Activated CD4-positive, alpha-beta memory T cell treated with anti-CD3 and anti-CD28 coated beads, Interleukin-2, amount 10 ng/mL, durations not matched to agents 7 days and 5 days (primary cell): ENCODE measurements around the gene KCTD10. TPM values are rescaled to one million over a fixed set of nuclear protein-coding genes. Genes with fewer than 3 reads are reported as not detected.

ENCODE experiments used
- CTCF ChIA-PET: fragments of 350-600 bp; sonication (Branson Sonifier 250); formaldehyde crosslinking; loops from one replicate; lab custom pipeline; 2021; ENCODE audit warnings: antibody characterized with exemption, inconsistent platforms; lab: Charles Lee
- POLR2A ChIA-PET: fragments of 350-600 bp; sonication (Branson Sonifier 250); formaldehyde crosslinking; loops from one replicate; lab custom pipeline; 2021; ENCODE audit warnings: antibody characterized with exemption; lab: Charles Lee
- DNase-seq: peaks from one replicate; pipeline ENCODE4 v3.0.0-alpha.2; 2020
- H3K27ac Mint-ChIP-seq: one replicate; pipeline ENCODE4 v1.8.0; 2021; ENCODE audit warnings: mild to moderate bottlenecking, mixed read lengths
- H3K27me3 Mint-ChIP-seq: one replicate; pipeline ENCODE4 v1.8.0; 2021; ENCODE audit warnings: mixed read lengths
- H3K36me3 Mint-ChIP-seq: one replicate; pipeline ENCODE4 v1.8.0; 2021; ENCODE audit warnings: low read depth, mixed read lengths
- H3K4me1 Mint-ChIP-seq: one replicate; pipeline ENCODE4 v1.8.0; 2021; ENCODE audit warnings: mixed read lengths
- H3K4me3 Mint-ChIP-seq: one replicate; pipeline ENCODE4 v1.8.0; 2021; ENCODE audit warnings: mild to moderate bottlenecking, mixed read lengths
- H3K9me3 Mint-ChIP-seq: one replicate; pipeline ENCODE4 v1.8.0; 2021; ENCODE audit warnings: mixed read lengths
- total RNA-seq, 2 experiments: library from RNA; stranded (reverse); gene quantifications; one replicate each; pipeline ENCODE4 v1.2.3, GENCODE V29; 2021

The KCTD10 gene
- total RNA-seq, 2 experiments from 2014 or later = 44.1 to 45.2 TPM

DNA sequence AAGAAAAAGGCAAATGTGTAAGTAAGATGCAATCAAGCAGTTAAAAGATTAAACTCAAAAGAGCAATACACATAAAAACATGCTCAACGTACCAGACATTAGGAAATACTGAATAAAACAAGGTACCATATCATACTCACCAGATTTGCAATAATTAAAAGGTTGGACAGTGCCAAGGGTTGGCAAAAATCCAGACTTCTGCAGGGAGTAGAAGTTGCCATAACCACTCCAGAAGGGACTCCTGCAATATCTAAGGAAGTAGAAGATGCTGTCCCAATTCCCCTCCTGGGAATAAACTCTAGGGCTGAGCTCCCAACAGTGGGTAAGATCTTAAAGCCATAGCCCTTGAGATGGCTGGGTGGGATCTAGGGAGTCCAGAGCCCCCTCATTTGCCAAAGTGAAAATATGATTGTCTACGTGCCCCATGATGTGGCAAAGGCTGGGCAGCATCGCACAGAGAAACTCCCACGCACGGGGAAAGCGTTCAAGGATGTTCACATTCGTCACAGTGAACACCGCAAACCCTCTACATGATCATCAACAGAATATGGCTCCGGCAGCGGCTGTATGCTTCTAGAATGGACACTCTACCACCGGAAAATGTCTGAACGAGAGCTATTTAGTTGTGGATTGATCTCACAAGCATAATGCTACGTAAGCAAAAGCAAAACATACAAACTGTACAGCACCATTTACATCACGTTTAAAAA, 12.3 kb downstream of the KCTD10 start:
- no peak overlapping the region for H3K4me3 Mint-ChIP-seq
- no peaks in the 10 kb centered on the region for H3K27me3 Mint-ChIP-seq
- H3K27ac Mint-ChIP-seq = no peak overlapping the region
- DNase-seq = no peak
- POLR2A ChIA-PET = no interaction called here
- CTCF ChIA-PET = no interaction called here
- H3K4me1 Mint-ChIP-seq = peaks cover 42% of the 10 kb centered on the region
- H3K36me3 Mint-ChIP-seq = peaks cover 18% of the 10 kb centered on the region
- no peaks in the 10 kb centered on the region for H3K9me3 Mint-ChIP-seq

- ChIA-PET POLR2A (interaction anchor here (1.0 kb wide), 1 partner anchor 13 kb away, joined by 6 read pairs; the partner anchor contains the start of genes KCTD10 and UBE3B), CTCF (interaction anchor here (0.9 kb wide), 1 partner anchor 10 kb away, joined by 4 read pairs; no protein-coding TSS in a partner anchor)
- peaks cover 19% of the 10 kb centered on the region for H3K36me3 Mint-ChIP-seq
- no peaks in the 10 kb centered on the region for H3K9me3 Mint-ChIP-seq
- H3K4me3 Mint-ChIP-seq = no peak overlapping the region
- DNase-seq = no peak
- peaks cover 45% of the 10 kb centered on the region for H3K4me1 Mint-ChIP-seq
- H3K27me3 Mint-ChIP-seq = no peaks in the 10 kb centered on the region
- no peak overlapping the region for H3K27ac Mint-ChIP-seq
Measured at GRCh38 chr12:109463756-109464155, 13.3 kb downstream of the KCTD10 start.

- DNase-seq = no peak
- CTCF ChIA-PET = interaction anchor here (0.6 to 0.9 kb wide), 2 partner anchors 11 to 14 kb away, joined by 3 to 4 read pairs; no protein-coding TSS in a partner anchor
- POLR2A ChIA-PET = interaction anchor here (1.0 kb wide), 1 partner anchor 14 kb away, joined by 6 read pairs; the partner anchor contains the start of genes KCTD10 and UBE3B
- Mint-ChIP-seq H3K27me3 (no peaks in the 10 kb centered on the region), H3K9me3 (no peaks in the 10 kb centered on the region), H3K4me1 (peaks cover 48% of the 10 kb centered on the region), H3K36me3 (peaks cover 17% of the 10 kb centered on the region), H3K4me3 (no peak overlapping the region), H3K27ac (peak overlapping the region; percentile 50)
Measured at GRCh38 chr12:109462868-109463692, 14.0 kb downstream of the KCTD10 start.

DNA sequence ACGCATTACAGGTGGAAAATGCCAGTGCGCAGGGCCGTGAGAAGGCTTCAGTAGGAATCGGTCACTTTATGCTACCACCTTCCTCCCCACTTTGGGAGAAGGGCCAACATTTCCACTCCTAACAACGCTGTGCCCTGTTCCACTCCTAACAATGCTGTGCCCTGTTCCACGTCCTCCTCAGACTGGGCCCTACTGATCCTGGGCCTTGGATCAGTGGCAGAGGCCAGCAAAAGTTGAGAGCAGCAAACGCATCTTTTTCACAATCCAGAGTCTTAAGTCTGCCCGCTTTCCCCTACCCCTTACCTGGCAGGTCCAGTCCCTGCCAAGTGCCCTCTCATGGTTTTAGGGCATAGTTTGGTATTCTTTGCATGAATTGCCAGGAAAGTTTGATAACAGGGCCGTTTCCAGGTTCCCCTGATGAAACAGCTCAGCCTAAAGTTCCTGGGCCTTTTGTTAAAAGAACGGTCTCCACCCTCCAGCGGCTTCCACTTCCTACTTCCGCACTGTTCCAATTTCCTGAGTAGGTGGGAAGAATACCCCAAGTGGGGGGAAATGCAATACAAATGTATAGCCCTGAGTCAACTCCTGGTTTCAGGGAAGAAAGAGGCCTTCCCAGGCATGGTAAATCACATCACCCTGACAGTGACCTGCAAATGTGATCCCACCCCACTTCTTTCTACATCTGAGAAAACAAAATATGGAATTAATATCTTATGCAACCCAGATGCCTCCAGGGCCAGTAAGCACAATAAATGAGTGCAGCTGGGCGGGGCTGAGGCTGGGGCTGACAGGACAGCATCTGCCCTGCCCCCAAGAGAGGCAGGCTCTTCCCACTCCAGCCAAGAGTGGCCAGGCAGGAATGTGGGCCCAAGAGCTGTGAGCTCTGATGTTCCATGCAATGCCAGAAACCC, 15.0 kb downstream of the KCTD10 start:
- Mint-ChIP-seq H3K36me3 (peaks cover 23% of the 10 kb centered on the region), H3K9me3 (no peaks in the 10 kb centered on the region), H3K27me3 (no peaks in the 10 kb centered on the region), H3K4me3 (no peak overlapping the region), H3K27ac (no peak overlapping the region), H3K4me1 (peaks cover 53% of the 10 kb centered on the region)
- ChIA-PET POLR2A (interaction anchor here (0.6 kb wide), 1 partner anchor 79 kb away, joined by 3 read pairs; no protein-coding TSS in a partner anchor), CTCF (interaction anchor here (1.4 kb wide), 1 partner anchor 29 kb away, joined by 3 read pairs; no protein-coding TSS in a partner anchor)
- DNase-seq = no peak

DNA sequence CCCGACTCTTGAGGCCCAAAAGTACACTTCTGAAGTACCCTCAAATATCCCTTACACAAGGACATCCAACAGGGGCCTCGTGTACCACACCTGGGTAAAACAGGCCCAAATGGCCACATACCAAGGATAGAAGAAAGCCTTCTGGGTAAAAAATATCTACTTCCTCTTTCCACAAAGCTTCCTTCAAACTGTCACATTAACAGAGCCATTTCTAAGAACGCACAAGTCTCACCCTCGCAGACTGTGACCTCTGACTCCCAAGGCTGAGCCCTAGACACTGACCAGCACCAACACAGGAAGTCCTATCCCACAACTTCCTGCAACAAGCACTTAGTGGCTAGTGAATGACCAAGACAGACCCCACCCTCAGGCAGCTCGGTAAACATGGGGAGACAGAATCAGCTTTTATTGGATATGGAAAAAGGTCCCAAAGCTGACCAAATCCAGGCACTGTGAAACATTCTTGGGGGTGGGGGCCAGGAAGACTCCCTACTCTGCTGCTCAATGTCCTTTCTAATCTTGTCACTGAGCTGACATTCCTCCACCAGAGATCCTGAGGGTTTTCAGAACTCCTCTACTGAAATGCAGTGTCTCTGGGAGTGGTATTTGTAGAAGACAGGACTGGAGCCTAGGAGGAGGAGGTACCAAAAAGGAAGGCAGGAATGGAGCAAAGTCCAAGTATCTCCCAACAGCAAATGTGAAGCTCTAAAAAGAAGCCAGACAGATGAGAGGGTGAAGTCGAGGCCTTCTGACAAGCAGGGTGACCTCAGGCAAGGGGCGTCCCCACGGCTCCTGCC, 15.9 kb downstream of the KCTD10 start:
- Mint-ChIP-seq H3K27ac (peak overlapping the region; percentile 76), H3K27me3 (no peaks in the 10 kb centered on the region), H3K4me3 (no peak overlapping the region), H3K4me1 (peaks cover 53% of the 10 kb centered on the region), H3K9me3 (no peaks in the 10 kb centered on the region), H3K36me3 (peaks cover 29% of the 10 kb centered on the region)
- POLR2A ChIA-PET = interaction anchor here (1.2 kb wide), 1 partner anchor 10 kb away, joined by 3 read pairs; no protein-coding TSS in a partner anchor
- CTCF ChIA-PET = interaction anchor here (1.4 kb wide), 1 partner anchor 28 kb away, joined by 3 read pairs; no protein-coding TSS in a partner anchor
- DNase-seq = no peak

DNA sequence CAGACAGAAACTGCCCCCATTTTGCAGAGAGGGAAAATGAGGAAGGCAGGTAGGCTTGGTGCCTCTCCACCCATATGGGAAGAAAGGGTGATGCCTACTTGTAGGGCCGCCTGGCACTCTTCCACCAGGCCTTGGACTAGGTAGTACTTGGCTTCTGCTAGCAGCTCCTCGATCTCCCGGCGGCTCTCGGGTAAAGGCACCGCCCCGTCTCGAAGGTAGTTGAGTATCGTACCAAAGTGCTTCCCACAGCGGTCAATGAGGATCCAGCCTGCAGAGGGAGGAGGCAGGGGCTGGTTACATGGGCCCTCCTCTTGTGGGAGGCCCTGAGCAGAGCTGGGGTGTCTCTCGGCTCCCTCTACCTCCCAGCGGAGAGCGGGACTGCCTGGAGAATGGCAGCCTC, 16.6 kb downstream of the KCTD10 start:
- H3K36me3 Mint-ChIP-seq = peaks cover 32% of the 10 kb centered on the region
- POLR2A ChIA-PET = interaction anchor here (1.2 kb wide), 1 partner anchor 11 kb away, joined by 3 read pairs; no protein-coding TSS in a partner anchor
- H3K27me3 Mint-ChIP-seq = no peaks in the 10 kb centered on the region
- no peaks in the 10 kb centered on the region for H3K9me3 Mint-ChIP-seq
- no peak overlapping the region for H3K4me3 Mint-ChIP-seq
- peaks cover 53% of the 10 kb centered on the region for H3K4me1 Mint-ChIP-seq
- H3K27ac Mint-ChIP-seq = peak overlapping the region; percentile 2
- no peak for DNase-seq
- CTCF ChIA-PET = interaction anchor here (1.4 kb wide), 1 partner anchor 28 kb away, joined by 3 read pairs; no protein-coding TSS in a partner anchor

- Mint-ChIP-seq H3K9me3 (no peaks in the 10 kb centered on the region), H3K4me1 (peaks cover 52% of the 10 kb centered on the region), H3K36me3 (peaks cover 32% of the 10 kb centered on the region), H3K27ac (peak overlapping the region; percentile 50), H3K27me3 (no peaks in the 10 kb centered on the region), H3K4me3 (no peak overlapping the region)
- POLR2A ChIA-PET = interaction anchor here (1.1 kb wide), 1 partner anchor 18 kb away, joined by 3 read pairs; the partner anchor contains the start of genes KCTD10 and UBE3B
- no peak for DNase-seq
- CTCF ChIA-PET = no interaction called here
Measured at GRCh38 chr12:109459247-109459646, 17.9 kb downstream of the KCTD10 start.

DNA sequence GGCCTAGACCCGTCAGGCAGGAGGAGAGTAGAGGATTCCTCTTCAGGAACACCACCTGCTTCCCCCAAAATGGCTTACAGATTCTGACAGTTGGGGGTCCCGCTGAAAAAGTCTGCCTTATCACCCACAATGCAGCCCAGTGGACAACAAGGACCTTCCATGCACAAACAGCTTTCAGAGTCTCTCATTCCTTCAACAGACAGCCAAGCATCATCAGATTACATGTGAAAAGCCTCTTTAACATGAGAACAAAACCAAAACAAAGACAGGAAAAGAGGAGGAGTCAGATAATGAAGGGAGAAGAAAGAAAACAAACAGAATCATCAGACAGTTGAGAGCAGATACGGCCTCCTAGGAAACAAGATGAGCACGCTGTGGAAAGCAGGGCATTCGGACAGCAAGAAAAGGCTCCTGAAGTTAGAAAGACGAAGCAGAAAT, 18.3 kb downstream of the KCTD10 start:
- ChIA-PET POLR2A (interaction anchor here (1.1 to 1.9 kb wide), 2 partner anchors 19 kb away, joined by 3 to 5 read pairs; partner anchors contain the start of genes KCTD10 and UBE3B), CTCF (interaction anchor here (1.2 to 1.8 kb wide), 2 partner anchors 26 to 31 kb away, joined by 5 read pairs; no protein-coding TSS in a partner anchor)
- no peak overlapping the region for H3K4me3 Mint-ChIP-seq
- no peaks in the 10 kb centered on the region for H3K27me3 Mint-ChIP-seq
- peaks cover 35% of the 10 kb centered on the region for H3K36me3 Mint-ChIP-seq
- H3K9me3 Mint-ChIP-seq = no peaks in the 10 kb centered on the region
- DNase-seq = no peak
- H3K4me1 Mint-ChIP-seq = peaks cover 48% of the 10 kb centered on the region
- H3K27ac Mint-ChIP-seq = peak overlapping the region; percentile 50

DNA sequence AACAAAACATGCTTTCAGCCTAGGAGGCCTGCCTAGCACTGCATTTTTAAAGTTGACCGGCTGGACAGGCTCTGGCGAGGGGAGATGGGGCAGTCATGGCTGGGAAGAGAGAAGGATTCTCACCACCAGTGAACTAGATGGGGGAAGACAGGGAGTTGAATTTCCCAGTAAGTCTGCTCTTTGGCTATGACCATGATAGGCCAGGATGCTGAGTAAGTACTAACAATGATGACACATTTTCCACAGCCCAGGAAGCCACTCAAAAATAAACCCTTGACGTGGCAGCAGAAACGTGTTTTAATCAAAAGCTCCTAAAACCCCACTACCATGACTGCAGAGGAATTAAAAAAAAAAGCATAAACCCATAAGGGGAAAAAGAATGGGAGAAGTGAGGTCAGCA, 19.0 kb downstream of the KCTD10 start:
- peaks cover 39% of the 10 kb centered on the region for H3K36me3 Mint-ChIP-seq
- no peak for DNase-seq
- H3K4me1 Mint-ChIP-seq = peaks cover 41% of the 10 kb centered on the region
- H3K27me3 Mint-ChIP-seq = no peaks in the 10 kb centered on the region
- ChIA-PET CTCF (interaction anchor here (1.2 to 1.8 kb wide), 2 partner anchors 25 to 30 kb away, joined by 5 read pairs; no protein-coding TSS in a partner anchor), POLR2A (interaction anchor here (1.7 to 1.9 kb wide), 2 partner anchors 14 to 19 kb away, joined by 3 to 5 read pairs; partner anchors contain the start of genes KCTD10 and UBE3B)
- no peak overlapping the region for H3K4me3 Mint-ChIP-seq
- no peaks in the 10 kb centered on the region for H3K9me3 Mint-ChIP-seq
- H3K27ac Mint-ChIP-seq = peak overlapping the region; percentile 77

- no peaks in the 10 kb centered on the region for H3K27me3 Mint-ChIP-seq
- H3K4me3 Mint-ChIP-seq = no peak overlapping the region
- H3K27ac Mint-ChIP-seq = no peak overlapping the region
- ChIA-PET CTCF (interaction anchor here (1.5 kb wide), 1 partner anchor 23 kb away, joined by 3 read pairs; no protein-coding TSS in a partner anchor), POLR2A (no interaction called here)
- H3K4me1 Mint-ChIP-seq = peaks cover 31% of the 10 kb centered on the region
- H3K9me3 Mint-ChIP-seq = no peaks in the 10 kb centered on the region
- H3K36me3 Mint-ChIP-seq = peaks cover 51% of the 10 kb centered on the region
- no peak for DNase-seq
Measured at GRCh38 chr12:109455706-109456105, 21.4 kb downstream of the KCTD10 start.

DNA sequence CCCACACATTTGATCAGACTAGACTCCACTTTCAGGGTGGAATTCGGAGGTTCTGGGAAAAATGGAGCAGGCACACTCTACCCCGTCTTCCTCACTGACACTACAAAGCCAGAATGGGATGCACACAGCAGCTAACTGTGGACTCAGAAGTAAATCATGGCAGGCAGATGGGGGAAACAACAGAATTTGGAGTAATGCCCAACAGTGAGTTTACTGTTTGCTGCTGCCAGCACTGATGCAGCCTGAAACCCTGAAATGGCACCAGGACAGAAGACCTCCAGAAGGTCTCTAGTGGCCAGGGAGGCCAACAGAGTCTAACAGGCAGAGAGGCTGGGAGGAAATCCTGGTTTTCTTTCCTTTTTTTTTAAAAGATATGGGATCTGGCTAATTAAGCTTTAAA, 24.6 kb downstream of the KCTD10 start:
- POLR2A ChIA-PET = no interaction called here
- Mint-ChIP-seq H3K4me1 (peaks cover 20% of the 10 kb centered on the region), H3K36me3 (peaks cover 48% of the 10 kb centered on the region), H3K4me3 (no peak overlapping the region), H3K27ac (no peak overlapping the region), H3K27me3 (no peaks in the 10 kb centered on the region), H3K9me3 (no peaks in the 10 kb centered on the region)
- CTCF ChIA-PET = interaction anchor here (1.5 to 2.5 kb wide), 2 partner anchors 19 to 24 kb away, joined by 3 to 10 read pairs; no protein-coding TSS in a partner anchor
- DNase-seq = no peak
